NCI-H510A (cell line): ENCODE results near the gene EPSTI1.
"Not testable (repeated sequence)": the region's sequence is repeated elsewhere in the genome, so short reads cannot be mapped to it uniquely, and the experiment has no call there.

Source experiments
- DNase-seq: peaks from one replicate; lab custom pipeline; 2025; lab: John Stamatoyannopoulos, UW

Gene EPSTI1

GRCh38 chr13:42893214-42893671, 98.8 kb downstream of the EPSTI1 start:
- DNase-seq = no peak

- no peak for DNase-seq
These were observed 99.3 kb downstream of the EPSTI1 start for GRCh38 chr13:42892760-42893159.

GRCh38 chr13:42891591-42891990, 100.5 kb downstream of the EPSTI1 start:
- no peak for DNase-seq

GRCh38 chr13:42885325-42885724, 106.7 kb downstream of the EPSTI1 start:
- DNase-seq = no peak

GRCh38 chr13:42883771-42884467, 108.1 kb downstream of the EPSTI1 start:
- DNase-seq = no peak

GRCh38 chr13:42883142-42883541, 108.9 kb downstream of the EPSTI1 start:
- DNase-seq = no peak

- DNase-seq = no peak
These were observed 111.9 kb downstream of the EPSTI1 start for GRCh38 chr13:42880056-42880605.

- no peak for DNase-seq
These were observed 113.3 kb downstream of the EPSTI1 start for GRCh38 chr13:42878721-42879120.

- no peak for DNase-seq
These were observed 115.0 kb downstream of the EPSTI1 start for GRCh38 chr13:42876887-42877545.

- no peak for DNase-seq
These were observed 115.7 kb downstream of the EPSTI1 start for GRCh38 chr13:42876270-42876714.

- DNase-seq = no peak
These were observed 116.4 kb downstream of the EPSTI1 start for GRCh38 chr13:42875475-42876269.

GRCh38 chr13:42874221-42874620, 117.8 kb downstream of the EPSTI1 start:
- DNase-seq = no peak

- DNase-seq = no peak
These were observed 119.0 kb downstream of the EPSTI1 start for GRCh38 chr13:42873081-42873480.

GRCh38 chr13:42867232-42867631, 124.8 kb downstream of the EPSTI1 start:
- no peak for DNase-seq

GRCh38 chr13:42865768-42866102, 126.3 kb downstream of the EPSTI1 start:
- DNase-seq = no peak

- no peak for DNase-seq
These were observed 126.9 kb downstream of the EPSTI1 start for GRCh38 chr13:42864952-42865767.

GRCh38 chr13:42862370-42862769, 129.7 kb downstream of the EPSTI1 start:
- DNase-seq = not testable (repeated sequence)

GRCh38 chr13:42860485-42860884, 131.6 kb downstream of the EPSTI1 start:
- no peak for DNase-seq

- no peak for DNase-seq
These were observed 132.3 kb downstream of the EPSTI1 start for GRCh38 chr13:42859760-42860159.

GRCh38 chr13:42855410-42855809, 136.6 kb downstream of the EPSTI1 start:
- no peak for DNase-seq

- no peak for DNase-seq
These were observed 139.9 kb downstream of the EPSTI1 start for GRCh38 chr13:42852136-42852535.

GRCh38 chr13:42849200-42849599, 142.8 kb downstream of the EPSTI1 start:
- no peak for DNase-seq
